Measurements from ENCODE around the gene SRGAP1.

Gene SRGAP1

DNA sequence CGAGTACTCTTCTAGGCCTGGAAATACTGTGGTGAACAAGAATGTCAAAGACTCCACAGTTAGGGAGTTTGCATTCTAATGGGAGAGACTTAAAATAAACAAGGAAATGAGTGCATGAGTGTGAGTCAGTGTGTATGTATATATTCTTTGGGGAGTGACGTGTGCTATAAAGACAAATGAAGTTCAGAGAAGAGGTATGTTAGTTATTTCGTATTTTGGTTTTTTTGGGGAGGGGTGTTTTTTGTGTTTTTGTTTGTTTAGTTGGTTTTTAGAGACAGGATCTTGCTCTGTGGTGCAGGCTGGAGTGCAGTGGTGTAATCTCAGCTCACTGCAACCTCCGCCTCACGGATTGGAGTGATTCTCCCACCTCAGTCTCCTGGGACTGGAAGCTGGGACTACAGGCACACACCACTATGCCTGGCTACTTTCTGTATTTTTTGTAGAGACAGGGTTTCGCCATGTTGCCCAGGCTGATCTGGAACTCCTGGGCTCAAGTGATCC, 74.3 kb downstream of the SRGAP1 start:
- Mint-ChIP-seq H3K27ac (ENCODE audit: low read depth) (no peak overlapping the region), H3K9me3 (no peaks in the 10 kb centered on the region), H3K36me3 (ENCODE audit: insufficient read depth) (no peaks in the 10 kb centered on the region), H3K27me3 (no peaks in the 10 kb centered on the region), H3K4me3 (no peak overlapping the region), H3K4me1 (no peaks in the 10 kb centered on the region)
- ATAC-seq (replicated peaks; ENCODE audit: extremely low read depth, poor library complexity, severe bottlenecking) (no peak), DNase-seq (ENCODE audit: low spot score in 2 of 2) (no peak)

DNA sequence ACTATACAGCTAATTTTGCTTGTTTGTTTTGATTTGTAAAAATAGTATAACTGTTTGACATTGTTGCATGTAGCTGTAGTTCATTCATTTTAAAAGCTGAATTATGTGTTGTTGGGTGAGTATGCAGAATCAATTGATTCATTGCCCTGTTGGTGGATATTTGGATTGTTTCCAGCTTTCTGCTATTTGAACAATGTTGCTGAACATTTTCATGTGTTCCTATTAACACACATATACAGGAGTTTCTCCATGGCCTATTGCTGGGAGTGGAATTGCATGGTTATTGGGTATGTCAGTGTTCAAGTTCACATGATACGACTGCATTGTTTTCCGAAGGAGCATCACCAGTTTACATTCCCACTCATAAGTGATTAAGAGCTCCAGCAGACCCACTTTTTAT, 75.3 kb downstream of the SRGAP1 start:
- no peak overlapping the region for H3K27ac Mint-ChIP-seq (ENCODE audit: low read depth)
- H3K4me3 Mint-ChIP-seq: no peak overlapping the region
- no peak for DNase-seq (ENCODE audit: low spot score in 2 of 2)
- no peaks in the 10 kb centered on the region for H3K9me3 Mint-ChIP-seq
- H3K4me1 Mint-ChIP-seq: no peaks in the 10 kb centered on the region
- no peaks in the 10 kb centered on the region for H3K27me3 Mint-ChIP-seq
- ATAC-seq (replicated peaks; ENCODE audit: extremely low read depth, poor library complexity, severe bottlenecking): no peak
- no peaks in the 10 kb centered on the region for H3K36me3 Mint-ChIP-seq (ENCODE audit: insufficient read depth)

DNA sequence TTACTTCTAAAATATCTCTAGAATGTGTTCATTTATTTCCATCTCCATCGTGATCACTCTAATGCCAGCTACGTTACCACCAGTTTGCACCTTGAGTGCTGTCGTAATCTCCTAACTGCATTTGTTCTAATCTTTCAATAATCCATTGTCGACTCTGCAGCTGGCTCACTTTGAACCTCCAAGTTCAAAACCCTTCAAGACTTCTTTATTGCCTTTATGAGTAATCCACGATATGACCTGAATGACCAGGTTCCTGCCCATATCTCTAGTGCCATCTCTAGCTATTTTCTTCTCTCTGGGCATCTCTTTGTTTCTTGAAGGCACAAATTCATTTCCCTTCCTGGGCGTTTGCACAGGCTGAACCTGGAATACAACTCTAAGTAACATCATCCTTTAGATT, 76.7 kb downstream of the SRGAP1 start:
- H3K36me3 Mint-ChIP-seq (ENCODE audit: insufficient read depth): no peaks in the 10 kb centered on the region
- DNase-seq (ENCODE audit: low spot score in 2 of 2): no peak
- no peaks in the 10 kb centered on the region for H3K4me1 Mint-ChIP-seq
- no peak for ATAC-seq (replicated peaks; ENCODE audit: extremely low read depth, poor library complexity, severe bottlenecking)
- H3K4me3 Mint-ChIP-seq: no peak overlapping the region
- no peaks in the 10 kb centered on the region for H3K9me3 Mint-ChIP-seq
- H3K27me3 Mint-ChIP-seq: no peaks in the 10 kb centered on the region
- H3K27ac Mint-ChIP-seq (ENCODE audit: low read depth): no peak overlapping the region

GRCh38 chr12:63922474-63922873, 78.0 kb downstream of the SRGAP1 start:
- Mint-ChIP-seq H3K27ac (ENCODE audit: low read depth) (no peak overlapping the region), H3K4me3 (no peak overlapping the region), H3K27me3 (peaks cover 9% of the 10 kb centered on the region), H3K4me1 (no peaks in the 10 kb centered on the region), H3K36me3 (ENCODE audit: insufficient read depth) (no peaks in the 10 kb centered on the region), H3K9me3 (no peaks in the 10 kb centered on the region)
- no peak for ATAC-seq (replicated peaks; ENCODE audit: extremely low read depth, poor library complexity, severe bottlenecking)
- DNase-seq (ENCODE audit: low spot score in 2 of 2): no peak

DNA sequence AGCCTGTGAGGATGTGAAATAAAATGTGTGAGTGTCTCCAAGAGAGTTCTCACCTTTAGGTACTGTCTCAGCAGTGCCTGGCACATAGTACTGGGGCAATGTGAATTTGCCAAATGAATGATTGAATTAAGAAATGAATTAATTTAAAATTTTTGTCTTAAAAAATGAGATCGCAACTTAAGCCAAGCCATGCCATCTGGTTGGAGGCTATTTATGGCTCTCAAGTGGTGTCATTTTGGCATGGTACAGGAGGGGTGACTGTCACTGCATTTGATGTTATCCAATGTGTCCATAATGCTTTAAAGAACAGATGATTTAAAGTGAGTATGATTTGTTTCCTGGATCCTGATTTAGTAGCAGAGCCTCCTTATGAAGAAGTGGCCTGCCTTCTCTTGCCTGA, 80.3 kb downstream of the SRGAP1 start:
- no peaks in the 10 kb centered on the region for H3K9me3 Mint-ChIP-seq
- no peak overlapping the region for H3K4me3 Mint-ChIP-seq
- H3K36me3 Mint-ChIP-seq (ENCODE audit: insufficient read depth): no peaks in the 10 kb centered on the region
- H3K27me3 Mint-ChIP-seq: peaks cover 15% of the 10 kb centered on the region
- no peak overlapping the region for H3K27ac Mint-ChIP-seq (ENCODE audit: low read depth)
- H3K4me1 Mint-ChIP-seq: no peaks in the 10 kb centered on the region
- ATAC-seq (replicated peaks; ENCODE audit: extremely low read depth, poor library complexity, severe bottlenecking) (no peak), DNase-seq (ENCODE audit: low spot score in 2 of 2) (no peak)

DNA sequence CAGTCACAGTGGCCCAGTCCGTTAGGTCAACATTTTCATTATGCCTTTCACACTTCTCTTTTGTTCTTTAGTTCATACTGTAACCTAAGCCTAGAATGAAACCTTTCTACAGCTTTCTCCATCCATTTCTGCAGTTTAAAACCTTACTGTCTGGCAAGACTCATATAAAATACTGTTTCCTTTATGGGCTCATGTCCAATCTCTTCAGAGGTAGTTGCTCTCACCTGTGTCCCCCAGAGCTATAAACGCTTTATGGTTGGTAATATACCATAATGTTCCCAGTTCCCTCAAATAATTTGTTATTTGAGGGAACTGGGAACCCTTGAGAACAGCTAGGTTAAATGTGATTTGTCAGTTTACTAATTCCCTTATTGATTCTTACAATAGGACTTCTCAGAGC, 83.0 kb downstream of the SRGAP1 start:
- no peak overlapping the region for H3K4me3 Mint-ChIP-seq
- DNase-seq (ENCODE audit: low spot score in 2 of 2) (no peak), ATAC-seq (replicated peaks; ENCODE audit: extremely low read depth, poor library complexity, severe bottlenecking) (no peak)
- H3K36me3 Mint-ChIP-seq (ENCODE audit: insufficient read depth): no peaks in the 10 kb centered on the region
- H3K27ac Mint-ChIP-seq (ENCODE audit: low read depth): no peak overlapping the region
- H3K27me3 Mint-ChIP-seq: peaks cover 32% of the 10 kb centered on the region
- no peaks in the 10 kb centered on the region for H3K4me1 Mint-ChIP-seq
- H3K9me3 Mint-ChIP-seq: no peaks in the 10 kb centered on the region

GRCh38 chr12:63928305-63928704, 83.8 kb downstream of the SRGAP1 start:
- peaks cover 32% of the 10 kb centered on the region for H3K27me3 Mint-ChIP-seq
- DNase-seq (ENCODE audit: low spot score in 2 of 2) (no peak), ATAC-seq (replicated peaks; ENCODE audit: extremely low read depth, poor library complexity, severe bottlenecking) (no peak)
- H3K27ac Mint-ChIP-seq (ENCODE audit: low read depth): no peak overlapping the region
- no peak overlapping the region for H3K4me3 Mint-ChIP-seq
- H3K9me3 Mint-ChIP-seq: no peaks in the 10 kb centered on the region
- H3K4me1 Mint-ChIP-seq: no peaks in the 10 kb centered on the region
- no peaks in the 10 kb centered on the region for H3K36me3 Mint-ChIP-seq (ENCODE audit: insufficient read depth)

DNA sequence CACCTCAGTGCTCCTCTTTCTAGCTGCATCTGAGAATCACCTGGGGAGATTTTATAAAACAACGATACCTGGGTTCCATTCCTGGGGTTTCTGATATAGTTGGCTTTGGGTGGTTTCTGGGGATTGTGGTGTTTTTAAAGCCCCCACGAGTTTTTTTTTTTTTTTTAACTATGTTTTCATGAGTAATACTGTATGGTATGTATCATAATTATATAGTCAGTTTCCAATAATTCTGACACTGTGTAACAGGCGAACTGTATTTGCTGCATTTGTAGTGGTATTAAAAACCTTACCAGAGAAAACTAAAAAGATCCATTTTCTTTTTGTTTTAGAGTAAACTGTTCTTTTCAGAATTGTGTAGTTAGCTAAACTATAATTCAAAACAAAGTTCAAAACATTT, 84.9 kb downstream of the SRGAP1 start:
- Mint-ChIP-seq H3K4me3 (no peak overlapping the region), H3K36me3 (ENCODE audit: insufficient read depth) (no peaks in the 10 kb centered on the region), H3K4me1 (no peaks in the 10 kb centered on the region), H3K9me3 (no peaks in the 10 kb centered on the region), H3K27ac (ENCODE audit: low read depth) (no peak overlapping the region), H3K27me3 (peaks cover 40% of the 10 kb centered on the region)
- no peak for DNase-seq (ENCODE audit: low spot score in 2 of 2)
- ATAC-seq (replicated peaks; ENCODE audit: extremely low read depth, poor library complexity, severe bottlenecking): no peak

DNA sequence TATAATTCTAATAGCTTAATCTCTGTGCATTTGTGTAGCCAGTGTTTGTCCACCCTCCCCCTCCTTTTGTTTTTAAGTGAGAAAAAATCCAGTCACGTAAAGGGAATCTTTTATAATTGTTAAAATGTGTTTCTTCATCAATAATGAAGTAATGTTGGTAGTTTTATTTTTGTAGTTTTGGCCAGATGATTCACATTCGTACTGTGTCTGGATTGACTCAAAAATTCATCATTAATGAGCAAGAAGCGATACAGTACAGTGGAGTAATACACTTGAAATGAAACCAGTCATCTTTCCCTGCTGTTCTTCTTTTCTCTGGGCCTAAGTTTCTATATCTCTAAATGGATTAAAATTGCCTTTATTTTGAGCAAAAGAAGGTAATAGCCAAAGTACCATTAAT, 86.5 kb downstream of the SRGAP1 start:
- Mint-ChIP-seq H3K27ac (ENCODE audit: low read depth) (no peak overlapping the region), H3K36me3 (ENCODE audit: insufficient read depth) (no peaks in the 10 kb centered on the region), H3K4me3 (no peak overlapping the region), H3K4me1 (no peaks in the 10 kb centered on the region), H3K27me3 (peaks cover 45% of the 10 kb centered on the region), H3K9me3 (no peaks in the 10 kb centered on the region)
- no peak for DNase-seq (ENCODE audit: low spot score in 2 of 2)
- no peak for ATAC-seq (replicated peaks; ENCODE audit: extremely low read depth, poor library complexity, severe bottlenecking)

DNA sequence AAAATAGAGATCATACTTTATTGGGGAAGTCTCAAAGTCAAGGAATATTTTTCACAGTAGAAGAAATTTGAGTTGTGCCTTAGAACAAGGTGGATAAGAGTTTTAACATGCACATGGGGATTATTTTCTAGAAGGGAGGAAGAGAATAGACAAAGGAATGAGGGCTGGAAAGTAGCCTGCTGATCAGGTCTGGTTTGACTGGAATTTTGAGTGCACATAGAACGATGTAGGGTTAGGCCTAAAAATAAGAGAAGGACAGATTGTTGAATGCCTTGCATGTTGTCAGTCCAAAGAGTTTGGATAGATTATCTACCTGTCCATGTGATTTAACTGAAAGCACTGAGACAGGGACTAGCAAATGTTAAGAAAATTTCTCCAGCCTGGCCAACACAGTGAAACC, 87.2 kb downstream of the SRGAP1 start:
- H3K9me3 Mint-ChIP-seq: no peaks in the 10 kb centered on the region
- no peak for ATAC-seq (replicated peaks; ENCODE audit: extremely low read depth, poor library complexity, severe bottlenecking)
- no peak overlapping the region for H3K4me3 Mint-ChIP-seq
- no peaks in the 10 kb centered on the region for H3K36me3 Mint-ChIP-seq (ENCODE audit: insufficient read depth)
- H3K27me3 Mint-ChIP-seq: peaks cover 43% of the 10 kb centered on the region
- DNase-seq (ENCODE audit: low spot score in 2 of 2): no peak
- H3K4me1 Mint-ChIP-seq: no peaks in the 10 kb centered on the region
- no peak overlapping the region for H3K27ac Mint-ChIP-seq (ENCODE audit: low read depth)

DNA sequence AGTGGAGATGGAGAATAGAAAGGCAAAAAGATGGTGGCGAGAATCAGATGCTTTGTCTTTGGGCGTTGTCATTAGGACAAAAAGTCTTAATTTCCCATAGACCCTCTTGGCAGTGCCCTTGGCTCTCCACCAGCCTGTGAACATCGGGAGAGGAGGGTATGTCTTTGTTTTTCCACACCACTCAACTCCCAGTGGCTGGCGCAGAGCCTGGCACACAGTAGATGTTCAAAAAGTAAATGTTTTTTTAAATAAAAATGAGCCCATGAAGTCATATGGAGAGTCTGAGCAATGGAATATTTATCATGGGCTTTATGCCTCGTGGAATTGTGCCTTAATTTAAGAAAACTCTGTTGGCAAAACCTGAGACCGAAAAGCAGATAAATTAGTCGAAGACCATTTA, 90.4 kb downstream of the SRGAP1 start:
- peaks cover 30% of the 10 kb centered on the region for H3K27me3 Mint-ChIP-seq
- ATAC-seq (replicated peaks; ENCODE audit: extremely low read depth, poor library complexity, severe bottlenecking): no peak
- no peak overlapping the region for H3K4me3 Mint-ChIP-seq
- no peaks in the 10 kb centered on the region for H3K9me3 Mint-ChIP-seq
- no peaks in the 10 kb centered on the region for H3K4me1 Mint-ChIP-seq
- no peak overlapping the region for H3K27ac Mint-ChIP-seq (ENCODE audit: low read depth)
- no peaks in the 10 kb centered on the region for H3K36me3 Mint-ChIP-seq (ENCODE audit: insufficient read depth)
- DNase-seq (ENCODE audit: low spot score in 2 of 2): no peak

DNA sequence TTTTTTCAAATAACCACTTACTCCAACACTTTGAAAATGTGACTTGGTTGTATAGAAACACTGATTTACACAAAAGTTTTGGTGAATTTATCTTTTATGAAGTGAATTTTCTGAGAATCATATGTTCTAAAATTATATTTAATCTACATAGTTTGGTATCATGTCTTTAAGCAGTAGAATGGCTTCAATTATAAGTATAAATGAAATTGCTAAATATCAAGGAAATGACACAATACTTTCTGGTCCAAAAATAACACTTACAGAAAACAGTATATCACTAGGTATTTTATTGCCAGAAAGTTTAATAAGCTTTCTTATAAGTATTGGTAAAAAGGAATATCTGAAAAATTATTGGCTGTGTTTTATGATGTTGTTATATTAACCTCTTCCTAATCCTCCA, 90.9 kb downstream of the SRGAP1 start:
- no peak overlapping the region for H3K4me3 Mint-ChIP-seq

GRCh38 chr12:63937378-63938316, 93.1 kb downstream of the SRGAP1 start:
- Mint-ChIP-seq H3K27me3 (peaks cover 12% of the 10 kb centered on the region), H3K36me3 (ENCODE audit: insufficient read depth) (no peaks in the 10 kb centered on the region), H3K27ac (ENCODE audit: low read depth) (no peak overlapping the region), H3K4me1 (no peaks in the 10 kb centered on the region), H3K9me3 (no peaks in the 10 kb centered on the region), H3K4me3 (no peak overlapping the region)
- ATAC-seq (replicated peaks; ENCODE audit: extremely low read depth, poor library complexity, severe bottlenecking) (no peak), DNase-seq (ENCODE audit: low spot score in 2 of 2) (no peak)

More for the DNA sequence above, 90.9 kb downstream of the SRGAP1 start:
- Mint-ChIP-seq H3K4me1 (no peaks in the 10 kb centered on the region), H3K36me3 (ENCODE audit: insufficient read depth) (no peaks in the 10 kb centered on the region), H3K27me3 (peaks cover 29% of the 10 kb centered on the region), H3K27ac (ENCODE audit: low read depth) (no peak overlapping the region), H3K9me3 (no peaks in the 10 kb centered on the region)
- DNase-seq (ENCODE audit: low spot score in 2 of 2) (no peak), ATAC-seq (replicated peaks; ENCODE audit: extremely low read depth, poor library complexity, severe bottlenecking) (no peak)

Measured in central memory CD8-positive, alpha-beta T cell (primary cell).